NB4 (cell line): ENCODE measurements around the gene MELTF.

ENCODE experiments used
- MYC ChIP-seq: IDR thresholded peaks from 2 replicates; pipeline ENCODE4 v1.6.1; 2011; ENCODE audit warnings: low read depth, low read length
- POLR2A ChIP-seq: IDR thresholded peaks from 2 replicates; pipeline ENCODE4 v1.6.1; 2011; ENCODE audit warnings: mild to moderate bottlenecking; ENCODE audit not compliant: insufficient read length; ENCODE audit errors: extremely low read depth
- TF ChIP-seq, protein P1 (sequence below): IDR thresholded peaks from one replicate; pipeline ENCODE4 v1.5.1; 2012; ENCODE audit warnings: low read depth, low read length
- TF ChIP-seq, protein P2 (sequence below): IDR thresholded peaks from 2 replicates; pipeline ENCODE4 v1.6.1; 2011; ENCODE audit warnings: low read depth, low read length

GRCh38 chr3:197003461-197004385 is 25.9 kb downstream of the MELTF start:
- TF ChIP-seq, protein P1, sequence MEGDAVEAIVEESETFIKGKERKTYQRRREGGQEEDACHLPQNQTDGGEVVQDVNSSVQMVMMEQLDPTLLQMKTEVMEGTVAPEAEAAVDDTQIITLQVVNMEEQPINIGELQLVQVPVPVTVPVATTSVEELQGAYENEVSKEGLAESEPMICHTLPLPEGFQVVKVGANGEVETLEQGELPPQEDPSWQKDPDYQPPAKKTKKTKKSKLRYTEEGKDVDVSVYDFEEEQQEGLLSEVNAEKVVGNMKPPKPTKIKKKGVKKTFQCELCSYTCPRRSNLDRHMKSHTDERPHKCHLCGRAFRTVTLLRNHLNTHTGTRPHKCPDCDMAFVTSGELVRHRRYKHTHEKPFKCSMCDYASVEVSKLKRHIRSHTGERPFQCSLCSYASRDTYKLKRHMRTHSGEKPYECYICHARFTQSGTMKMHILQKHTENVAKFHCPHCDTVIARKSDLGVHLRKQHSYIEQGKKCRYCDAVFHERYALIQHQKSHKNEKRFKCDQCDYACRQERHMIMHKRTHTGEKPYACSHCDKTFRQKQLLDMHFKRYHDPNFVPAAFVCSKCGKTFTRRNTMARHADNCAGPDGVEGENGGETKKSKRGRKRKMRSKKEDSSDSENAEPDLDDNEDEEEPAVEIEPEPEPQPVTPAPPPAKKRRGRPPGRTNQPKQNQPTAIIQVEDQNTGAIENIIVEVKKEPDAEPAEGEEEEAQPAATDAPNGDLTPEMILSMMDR: no peak
- TF ChIP-seq, protein P2, sequence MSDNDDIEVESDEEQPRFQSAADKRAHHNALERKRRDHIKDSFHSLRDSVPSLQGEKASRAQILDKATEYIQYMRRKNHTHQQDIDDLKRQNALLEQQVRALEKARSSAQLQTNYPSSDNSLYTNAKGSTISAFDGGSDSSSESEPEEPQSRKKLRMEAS: no peak
- no peak for TF ChIP-seq POLR2A
- TF ChIP-seq MYC: no peak
